Keratinocyte (primary cell): ENCODE measurements around the gene MAFF. TPM values are rescaled to one million over a fixed set of nuclear protein-coding genes. Genes with fewer than 3 reads are reported as not detected.

ENCODE experiments used
- DNase-seq: peaks from one replicate; pipeline ENCODE4 v3.0.0-alpha.2; 2011; ENCODE audit warnings: low read depth, missing footprints, low spot score
- FAIRE-seq: peaks from 2 replicates; lab custom pipeline; 2011; peaks lifted over from hg19 to GRCh38; lab: Jason Lieb, UNC
- H2AFZ ChIP-seq: 2 replicates; pipeline ENCODE4 v1.6.0; 2012; ENCODE audit warnings: low read length, control low read depth, inconsistent platforms; ENCODE audit not compliant: control insufficient read depth
- H3K27ac ChIP-seq: 2 replicates; pipeline ENCODE4 v1.5.1; 2011; ENCODE audit warnings: low read length; ENCODE audit not compliant: control insufficient read depth, insufficient read depth
- H3K27me3 ChIP-seq: 3 replicates; pipeline ENCODE4 v1.6.0; 2011; ENCODE audit warnings: low read length; ENCODE audit not compliant: control insufficient read depth, insufficient read depth; ENCODE audit errors: extremely low read depth
- H3K36me3 ChIP-seq, 2 experiments: 2 replicates in 1 of 2; 3 replicates in 1 of 2; pipeline ENCODE4 v1.5.1; 2011; ENCODE audit warnings: low read length in 2 of 2, mild to moderate bottlenecking in 1 of 2; ENCODE audit not compliant: control insufficient read depth in 2 of 2, insufficient read depth in 2 of 2; ENCODE audit errors: extremely low read depth in 1 of 2
- H3K4me1 ChIP-seq: 3 replicates; pipeline ENCODE4 v1.5.1; 2011; ENCODE audit warnings: low read length; ENCODE audit not compliant: control insufficient read depth, insufficient read depth; ENCODE audit errors: extremely low read depth
- H3K4me2 ChIP-seq: 3 replicates; pipeline ENCODE4 v1.6.0; 2011; ENCODE audit warnings: low read depth, low read length; ENCODE audit not compliant: control insufficient read depth, insufficient read depth; ENCODE audit errors: extremely low read depth
- H3K4me3 ChIP-seq, 3 experiments: fragments of 200-600 bp in 1 of 3; sonication (generic) in 1 of 3; 2 replicates in 2 of 3; 3 replicates in 1 of 3; pipeline ENCODE4 v1.5.1; 2011 to 2016; ENCODE audit warnings: low read length in 3 of 3, mild to moderate bottlenecking in 3 of 3, control low read depth in 2 of 3, inconsistent platforms in 1 of 3, low read depth in 1 of 3, mixed read lengths in 1 of 3, mixed run types in 1 of 3, moderate library complexity in 1 of 3; ENCODE audit not compliant: control insufficient read depth in 2 of 3, insufficient read depth in 2 of 3; ENCODE audit errors: extremely low read depth in 1 of 3
- H3K79me2 ChIP-seq: 2 replicates; pipeline ENCODE4 v1.6.0; 2012; ENCODE audit warnings: low read length; ENCODE audit not compliant: control insufficient read depth, insufficient read depth
- H3K9ac ChIP-seq: 3 replicates; pipeline ENCODE4 v1.6.0; 2011; ENCODE audit warnings: low read length; ENCODE audit not compliant: control insufficient read depth, insufficient read depth; ENCODE audit errors: extremely low read depth
- H3K9me1 ChIP-seq: 3 replicates; pipeline ENCODE4 v1.6.0; 2011; ENCODE audit warnings: low read length; ENCODE audit not compliant: control insufficient read depth, insufficient read depth; ENCODE audit errors: extremely low read depth
- H3K9me3 ChIP-seq: 2 replicates; pipeline ENCODE4 v1.5.1; 2012; ENCODE audit warnings: low read depth, low read length; ENCODE audit not compliant: control insufficient read depth
- H4K20me1 ChIP-seq: 3 replicates; pipeline ENCODE4 v1.6.0; 2011; ENCODE audit warnings: low read length; ENCODE audit not compliant: control insufficient read depth, insufficient read depth; ENCODE audit errors: extremely low read depth
- EZH2 ChIP-seq: IDR thresholded peaks from one replicate; pipeline ENCODE4 v1.6.1; 2012; ENCODE audit warnings: inconsistent platforms, mild to moderate bottlenecking, low read length, moderate library complexity
- dilution Hi-C: fragments of 300-500 bp; cut with MboI; formaldehyde crosslinking; loops from one replicate; pipeline ENCODE4 v1.7.0; 2020; ENCODE audit warnings: low sequenced_read_pairs; ENCODE audit not compliant: extremely low pct_ligation_motif_present
- polyA plus RNA-seq, 5 experiments: library from polyadenylated mRNA; depleted of rRNA in 3 of 5; stranded (reverse) in 3 of 5; stranded (forward) in 1 of 5; unstranded in 1 of 5; fragments of >200 nt; gene quantifications; 1 replicate in 1 of 5; 2 replicates in 3 of 5; 3 replicates in 1 of 5; pipeline versions ENCODE4 v1.2.1 to v1.2.3, GENCODE V29; 2011 to 2012; ENCODE audit warnings: missing spikeins in 2 of 5, low read depth in 1 of 5, low replicate concordance in 1 of 5
- TF ChIP-seq, protein P1 (sequence below), 3 experiments: IDR thresholded peaks in 1 of 3; conservative IDR thresholded peaks in 1 of 3; optimal IDR thresholded peaks in 1 of 3; 2 replicates in 2 of 3; 3 replicates in 1 of 3; pipeline versions ENCODE3 to v1.5.1; 2011; ENCODE audit warnings: low read length in 3 of 3, mild to moderate bottlenecking in 3 of 3, moderate library complexity in 2 of 3, control low read depth in 1 of 3, inconsistent platforms in 1 of 3; ENCODE audit not compliant: insufficient read depth in 2 of 3; ENCODE audit errors: extremely low read depth in 1 of 3

Gene MAFF
- polyA plus RNA-seq, 1 donor (not counting 4 experiments of a cell fraction or from before 2014, with no cell fraction given): 10.5 TPM

DNA sequence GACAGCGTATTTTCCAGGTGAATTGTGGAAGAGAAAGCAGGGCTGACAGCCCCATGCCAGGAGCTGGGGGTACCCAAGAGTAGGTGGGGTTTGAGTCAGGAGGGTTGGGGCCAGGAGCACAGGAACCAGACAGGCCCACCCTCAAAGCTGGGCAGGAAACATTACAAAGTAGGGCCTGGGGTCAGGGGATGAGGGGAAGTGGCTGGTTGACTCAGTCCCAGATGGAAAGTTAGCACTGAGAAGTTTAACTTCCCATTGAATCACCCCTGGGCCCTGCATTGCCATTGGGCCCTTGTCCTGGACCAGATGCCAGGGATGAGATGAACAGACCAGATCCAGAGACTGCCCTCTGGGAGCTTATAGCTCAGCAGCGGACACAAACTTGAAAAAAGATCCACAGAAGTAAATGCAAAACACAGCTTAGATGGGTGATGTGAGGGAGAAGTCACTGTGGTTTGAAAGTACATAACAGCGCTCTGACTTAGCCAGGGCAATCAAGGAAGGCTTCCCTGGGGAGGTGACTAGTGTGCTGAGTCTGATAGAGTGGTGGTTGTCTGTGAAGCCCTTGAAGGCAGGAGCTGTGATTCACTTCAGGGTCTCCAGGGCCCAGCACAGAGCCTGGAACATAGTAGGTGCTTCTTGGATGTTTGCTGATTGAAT lies 2.2 kb downstream of the MAFF start:
- H3K9ac ChIP-seq: peak overlapping the region; percentile 95
- peak overlapping the region; percentile 92 for H3K4me2 ChIP-seq
- peaks cover 16% of the 10 kb centered on the region for H3K4me1 ChIP-seq
- dilution Hi-C loops: no loop called here
- peaks cover 5 to 11% of the 10 kb centered on the region in 2 experiments for H3K36me3 ChIP-seq
- no peak for DNase-seq
- H3K79me2 ChIP-seq: peaks cover 58% of the 10 kb centered on the region
- no peak overlapping the region for H3K27ac ChIP-seq
- H3K9me1 ChIP-seq: no peaks in the 10 kb centered on the region
- H2AFZ ChIP-seq: no peak overlapping the region
- FAIRE-seq: peak; percentile 32
- no peaks in the 10 kb centered on the region for H3K9me3 ChIP-seq
- H3K27me3 ChIP-seq: no peaks in the 10 kb centered on the region
- H3K4me3 ChIP-seq: peak overlapping the region; percentile 93 to 97 (median 95)
- H4K20me1 ChIP-seq: peaks cover 13% of the 10 kb centered on the region
- TF ChIP-seq, protein P1, sequence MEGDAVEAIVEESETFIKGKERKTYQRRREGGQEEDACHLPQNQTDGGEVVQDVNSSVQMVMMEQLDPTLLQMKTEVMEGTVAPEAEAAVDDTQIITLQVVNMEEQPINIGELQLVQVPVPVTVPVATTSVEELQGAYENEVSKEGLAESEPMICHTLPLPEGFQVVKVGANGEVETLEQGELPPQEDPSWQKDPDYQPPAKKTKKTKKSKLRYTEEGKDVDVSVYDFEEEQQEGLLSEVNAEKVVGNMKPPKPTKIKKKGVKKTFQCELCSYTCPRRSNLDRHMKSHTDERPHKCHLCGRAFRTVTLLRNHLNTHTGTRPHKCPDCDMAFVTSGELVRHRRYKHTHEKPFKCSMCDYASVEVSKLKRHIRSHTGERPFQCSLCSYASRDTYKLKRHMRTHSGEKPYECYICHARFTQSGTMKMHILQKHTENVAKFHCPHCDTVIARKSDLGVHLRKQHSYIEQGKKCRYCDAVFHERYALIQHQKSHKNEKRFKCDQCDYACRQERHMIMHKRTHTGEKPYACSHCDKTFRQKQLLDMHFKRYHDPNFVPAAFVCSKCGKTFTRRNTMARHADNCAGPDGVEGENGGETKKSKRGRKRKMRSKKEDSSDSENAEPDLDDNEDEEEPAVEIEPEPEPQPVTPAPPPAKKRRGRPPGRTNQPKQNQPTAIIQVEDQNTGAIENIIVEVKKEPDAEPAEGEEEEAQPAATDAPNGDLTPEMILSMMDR (optimal IDR thresholded peaks at IDR 0.05 in 1 of 3, IDR thresholded peaks at IDR 0.05 in 1 of 3, conservative IDR thresholded peaks at IDR 0.05 in 1 of 3; ENCODE audit: extremely low read depth in 1 of 3, insufficient read depth in 2 of 3, low read length in 3 of 3): no peak
- no peak for TF ChIP-seq EZH2

DNA sequence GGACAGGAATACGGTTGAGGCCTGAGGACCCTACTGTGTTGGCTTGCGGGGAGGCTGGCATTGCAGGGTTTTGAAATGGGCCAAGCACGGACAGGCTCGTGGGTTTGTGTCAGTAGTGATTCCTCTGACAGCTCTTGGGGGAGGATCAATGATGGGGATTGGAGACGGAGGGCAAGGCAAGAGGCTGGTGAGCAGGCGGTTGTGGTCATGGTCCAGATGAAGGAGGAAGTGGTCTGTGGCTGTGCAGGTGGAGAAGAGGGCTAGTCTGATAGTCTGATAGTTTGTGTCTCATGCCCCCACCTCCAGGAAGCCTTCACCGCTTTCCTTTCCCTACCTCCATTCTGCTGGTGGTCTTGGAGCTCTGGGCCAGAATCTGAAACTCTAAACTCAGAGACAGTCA lies 3.0 kb downstream of the MAFF start:
- Histone ChIP-seq H3K27me3 (no peaks in the 10 kb centered on the region), H2AFZ (no peak overlapping the region), H3K4me1 (peaks cover 16% of the 10 kb centered on the region), H4K20me1 (peaks cover 13% of the 10 kb centered on the region), H3K4me2 (no peak overlapping the region), H3K9me1 (no peaks in the 10 kb centered on the region), H3K36me3 (peaks cover 7 to 13% of the 10 kb centered on the region in 2 experiments), H3K9ac (no peak overlapping the region), H3K4me3 (no peak overlapping the region), H3K79me2 (peaks cover 63% of the 10 kb centered on the region), H3K27ac (no peak overlapping the region), H3K9me3 (no peaks in the 10 kb centered on the region)
- no peak for TF ChIP-seq EZH2
- TF ChIP-seq, protein P1 (optimal IDR thresholded peaks at IDR 0.05 in 1 of 3, IDR thresholded peaks at IDR 0.05 in 1 of 3, conservative IDR thresholded peaks at IDR 0.05 in 1 of 3; ENCODE audit: extremely low read depth in 1 of 3, insufficient read depth in 2 of 3, low read length in 3 of 3): no peak
- dilution Hi-C loops: no loop called here
- FAIRE-seq (no peak), DNase-seq (no peak)
